Mucosa of gallbladder (tissue), 1 donor: ENCODE measurements around the gene GABBR2. TPM values are rescaled to one million over a fixed set of nuclear protein-coding genes. Genes with fewer than 3 reads are reported as not detected.

ENCODE experiments used
- DNase-seq: peaks from one replicate; pipeline ENCODE4 v3.0.0-alpha.2; 2020; ENCODE audit warnings: low spot score
- total RNA-seq: library from RNA; stranded (reverse); gene quantifications from one replicate; pipeline ENCODE4 v1.2.1, GENCODE V29; 2021
- donor health status: DM: no; HTN: no; CAD: no.

Gene GABBR2
- total RNA-seq, 1 donor from 2014 or later: 0.29 TPM

- DNase-seq: no peak
Measured at GRCh38 chr9:98370976-98371315, 337.8 kb downstream of the GABBR2 start.

GRCh38 chr9:98370300-98370975 is 338.3 kb downstream of the GABBR2 start:
- DNase-seq: no peak

GRCh38 chr9:98369896-98370295 is 338.8 kb downstream of the GABBR2 start:
- no peak for DNase-seq

- DNase-seq: no peak
Measured at GRCh38 chr9:98369471-98369870, 339.3 kb downstream of the GABBR2 start.

GRCh38 chr9:98369066-98369425 is 339.7 kb downstream of the GABBR2 start:
- no peak for DNase-seq

GRCh38 chr9:98368366-98369065 is 340.2 kb downstream of the GABBR2 start:
- no peak for DNase-seq

GRCh38 chr9:98367923-98368322 is 340.8 kb downstream of the GABBR2 start:
- DNase-seq: no peak

GRCh38 chr9:98367371-98367900 is 341.3 kb downstream of the GABBR2 start:
- DNase-seq: no peak

- DNase-seq: no peak
Measured at GRCh38 chr9:98365781-98366180, 343.0 kb downstream of the GABBR2 start.

- no peak for DNase-seq
Measured at GRCh38 chr9:98365227-98365669, 343.5 kb downstream of the GABBR2 start.

GRCh38 chr9:98364086-98364485 is 344.6 kb downstream of the GABBR2 start:
- DNase-seq: no peak

- no peak for DNase-seq
Measured at GRCh38 chr9:98363644-98364043, 345.1 kb downstream of the GABBR2 start.

- no peak for DNase-seq
Measured at GRCh38 chr9:98362624-98363252, 346.0 kb downstream of the GABBR2 start.

- DNase-seq: no peak
Measured at GRCh38 chr9:98361645-98362044, 347.1 kb downstream of the GABBR2 start.

- DNase-seq: no peak
Measured at GRCh38 chr9:98360176-98360708, 348.5 kb downstream of the GABBR2 start.

- no peak for DNase-seq
Measured at GRCh38 chr9:98359569-98359968, 349.2 kb downstream of the GABBR2 start.

GRCh38 chr9:98357921-98358535 is 350.7 kb downstream of the GABBR2 start:
- no peak for DNase-seq

- no peak for DNase-seq
Measured at GRCh38 chr9:98356953-98357690, 351.6 kb downstream of the GABBR2 start.

- no peak for DNase-seq
Measured at GRCh38 chr9:98356326-98356725, 352.4 kb downstream of the GABBR2 start.

- DNase-seq: no peak
Measured at GRCh38 chr9:98351370-98351769, 357.4 kb downstream of the GABBR2 start.

- no peak for DNase-seq
Measured at GRCh38 chr9:98347642-98348041, 361.1 kb downstream of the GABBR2 start.
